ENCODE results near the gene ZNF485.
"Not testable (repeated sequence)": the region's sequence is repeated elsewhere in the genome, so short reads cannot be mapped to it uniquely, and the experiment has no call there.

The ZNF485 gene

DNA sequence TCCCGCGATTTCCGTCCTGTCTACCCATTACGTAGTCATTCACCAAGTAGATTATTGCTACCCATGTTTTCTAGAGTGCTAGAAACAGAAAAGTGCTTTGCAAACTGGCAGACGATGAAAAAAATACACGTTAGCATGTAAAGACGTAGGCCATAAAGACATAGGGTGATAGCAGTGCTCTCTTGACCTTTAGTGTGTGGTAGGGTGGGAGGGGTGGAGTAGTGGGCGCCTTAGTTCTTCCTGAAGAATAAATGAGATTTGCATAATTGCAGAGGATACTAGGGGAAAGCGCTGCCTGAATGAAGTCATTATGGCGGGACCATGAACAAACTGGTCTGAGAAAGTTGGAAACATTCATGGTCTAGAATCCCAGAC, 948 bp downstream of the ZNF485 start:
- DNase-seq = no peak

DNA sequence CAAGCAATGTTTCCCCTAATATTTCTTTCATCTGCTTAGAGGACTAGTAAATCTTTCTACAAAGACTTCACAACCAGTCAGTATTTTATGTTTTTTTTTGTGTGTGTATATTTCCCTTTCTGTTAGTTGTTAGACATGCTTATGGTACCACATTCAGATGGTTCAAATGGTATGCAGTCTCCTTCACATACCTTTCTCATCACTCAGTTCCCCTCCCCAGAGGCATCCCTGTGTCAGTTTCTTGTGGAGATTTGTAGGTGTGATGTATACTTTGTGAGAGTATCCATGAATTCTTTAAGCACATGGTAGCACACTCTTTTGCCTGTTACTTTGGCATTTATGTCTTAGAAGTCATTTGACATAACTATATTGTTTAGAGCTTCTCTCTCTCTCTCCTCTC, 4.4 kb downstream of the ZNF485 start:
- DNase-seq = no peak

DNA sequence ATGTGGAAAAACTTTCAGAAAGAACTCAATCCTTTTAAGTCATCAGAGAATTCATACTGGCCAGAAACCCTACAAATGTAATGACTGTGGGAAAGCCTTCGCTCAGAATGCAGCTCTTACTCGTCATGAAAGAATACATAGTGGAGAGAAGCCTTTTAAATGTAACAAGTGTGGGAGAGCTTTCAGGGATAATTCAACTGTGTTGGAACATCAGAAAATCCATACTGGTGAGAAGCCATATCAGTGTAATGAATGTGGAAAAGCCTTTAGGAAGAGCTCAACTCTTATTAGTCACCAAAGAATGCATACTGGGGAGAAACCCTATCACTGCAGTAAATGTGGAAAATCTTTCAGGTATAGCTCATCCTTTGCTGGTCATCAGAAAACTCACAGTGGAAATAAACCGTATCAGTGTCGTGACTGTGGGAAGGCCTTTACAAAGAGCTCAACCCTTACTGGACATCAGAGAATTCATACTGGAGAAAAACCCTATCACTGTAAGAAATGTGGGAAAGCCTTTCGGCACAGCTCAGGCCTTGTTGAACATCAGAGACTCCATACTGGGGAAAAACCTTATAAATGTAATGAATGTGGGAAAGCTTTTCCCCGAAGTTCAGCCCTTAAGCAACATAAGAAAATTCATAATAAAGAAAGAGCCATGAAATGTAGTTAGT, 10.6 kb downstream of the ZNF485 start:
- no peak for DNase-seq

DNA sequence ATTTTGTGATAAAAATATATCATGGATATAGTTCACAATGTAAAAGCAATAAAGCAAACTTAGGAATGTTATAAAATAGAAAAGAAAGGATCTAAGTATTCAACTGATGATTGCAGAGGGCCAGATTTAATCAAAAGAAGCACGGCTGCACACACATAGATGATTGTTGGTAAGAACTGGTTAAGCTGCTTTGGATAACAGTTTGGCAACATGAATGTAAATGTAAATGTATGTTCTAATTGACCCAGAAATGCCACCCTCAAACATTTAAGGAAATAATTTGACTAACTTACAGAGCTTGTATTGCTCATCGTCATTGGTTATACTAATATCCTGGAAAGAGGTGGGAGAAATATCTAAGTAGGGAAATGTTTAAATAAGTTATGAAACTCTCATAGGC, 13.1 kb downstream of the ZNF485 start:
- no peak for DNase-seq

DNA sequence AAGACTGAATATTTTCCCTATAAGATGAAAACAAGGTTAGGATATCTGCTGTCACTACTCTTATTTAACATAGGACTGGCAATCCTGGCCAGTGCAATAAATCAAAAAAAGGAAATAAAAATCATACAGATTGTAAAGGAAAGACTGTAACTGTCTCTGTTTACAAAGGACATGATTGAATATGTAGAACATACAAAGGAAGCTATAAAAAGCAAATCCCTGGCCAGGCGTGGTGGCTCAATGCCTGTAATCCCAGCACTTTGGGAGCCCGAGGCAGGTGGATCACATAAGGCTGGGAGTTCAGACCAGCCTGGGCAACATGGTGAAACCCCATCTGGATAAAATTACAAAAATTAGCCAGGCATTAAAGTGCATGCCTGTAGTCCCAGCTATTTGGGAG, 15.8 kb downstream of the ZNF485 start:
- DNase-seq = no peak

DNA sequence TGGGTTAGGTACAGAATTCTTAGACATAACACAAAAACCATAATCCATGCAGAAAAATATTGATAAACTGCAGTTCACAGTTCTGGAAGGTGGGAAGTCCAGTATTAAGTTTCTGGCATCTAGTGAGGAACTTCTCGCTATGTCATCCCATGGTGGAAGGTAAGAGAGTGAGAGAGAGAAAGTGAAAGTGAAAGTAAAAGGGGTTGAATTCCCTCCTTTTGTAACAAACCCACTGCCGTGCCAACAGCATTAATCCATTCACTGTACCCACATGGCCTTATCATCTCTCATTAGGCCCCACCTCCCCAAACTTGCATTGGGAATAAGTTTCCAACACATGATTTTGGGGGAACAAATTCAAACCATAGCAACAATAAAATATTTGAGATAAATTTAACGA, 17.1 kb downstream of the ZNF485 start:
- peak; percentile 16 for DNase-seq

DNA sequence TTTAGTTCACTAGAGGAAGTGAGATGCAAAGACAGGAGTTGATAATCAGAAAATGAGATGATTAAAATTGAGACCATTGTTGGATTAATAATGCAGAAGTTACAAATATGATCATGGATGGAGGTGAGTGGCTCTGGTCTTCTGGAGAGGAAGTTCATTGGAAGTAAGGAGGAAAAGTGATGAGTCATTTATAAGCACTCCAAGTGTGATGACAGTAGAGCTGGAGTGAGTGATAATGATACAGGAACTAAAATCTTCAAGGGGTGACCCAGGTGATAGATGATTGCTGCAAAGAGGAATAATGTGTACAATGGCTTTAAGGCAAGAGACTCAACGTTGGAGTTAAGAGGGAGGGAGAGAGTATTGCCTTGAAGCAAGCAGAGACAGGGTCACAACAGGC, 21.7 kb downstream of the ZNF485 start:
- no peak for DNase-seq

DNA sequence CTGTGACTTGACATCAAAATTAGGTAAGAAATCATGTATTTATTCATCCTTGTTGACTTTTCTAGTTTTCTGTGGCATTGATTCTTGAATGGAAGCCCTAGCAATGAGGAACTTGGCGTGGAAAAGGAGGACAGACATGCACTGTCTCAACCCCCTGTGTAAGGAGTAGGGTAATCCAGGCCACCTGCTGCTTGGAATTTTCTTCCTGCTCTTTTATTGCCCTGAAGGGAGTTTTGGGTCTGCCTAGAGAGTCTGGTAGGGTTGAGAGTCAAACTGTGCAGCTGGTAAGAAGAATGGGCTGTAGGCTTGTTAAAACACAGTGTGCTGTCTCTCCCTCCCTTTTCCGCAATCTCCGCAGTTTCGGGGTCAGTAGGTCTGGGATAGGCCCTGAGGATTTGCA, 22.7 kb downstream of the ZNF485 start:
- DNase-seq = no peak

DNA sequence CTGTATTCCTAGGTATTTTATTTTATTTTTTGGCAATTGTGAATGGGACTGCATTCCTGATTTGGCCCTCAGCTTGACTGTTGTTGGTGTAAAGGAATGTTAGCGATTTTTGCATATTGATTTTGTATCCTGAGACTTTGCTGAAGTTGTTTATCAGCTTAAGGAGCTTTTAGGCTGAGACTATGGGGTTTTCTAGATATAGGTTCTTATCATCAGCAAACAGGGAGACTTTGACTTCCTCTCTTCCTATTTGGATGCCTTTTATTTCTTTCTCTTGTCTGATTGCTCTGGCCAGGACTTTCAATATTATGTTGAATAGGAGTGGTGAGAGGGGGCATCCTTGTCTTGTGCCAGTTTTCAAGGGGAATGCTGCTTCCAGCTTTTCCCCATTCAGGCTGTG, 29.6 kb downstream of the ZNF485 start:
- DNase-seq = not testable (repeated sequence)

DNA sequence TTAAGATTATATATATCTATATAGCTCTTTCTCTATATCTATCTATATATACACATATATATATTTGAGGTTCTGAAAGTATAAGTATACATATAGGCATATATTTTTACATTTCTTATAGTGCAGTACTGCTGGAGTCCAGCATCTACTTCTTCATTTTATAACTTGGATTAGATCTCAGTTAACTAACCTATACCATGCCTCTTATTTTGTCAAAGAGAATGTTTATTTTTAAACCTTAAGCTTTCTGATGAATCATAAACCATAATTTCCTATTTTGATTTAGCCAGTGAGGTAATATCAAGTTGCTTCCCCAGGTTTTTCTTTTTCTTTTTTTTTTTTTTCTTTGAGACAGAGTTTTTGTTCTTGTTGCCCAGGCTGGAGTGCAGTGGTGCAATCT, 34.4 kb downstream of the ZNF485 start:
- DNase-seq = no peak

DNA sequence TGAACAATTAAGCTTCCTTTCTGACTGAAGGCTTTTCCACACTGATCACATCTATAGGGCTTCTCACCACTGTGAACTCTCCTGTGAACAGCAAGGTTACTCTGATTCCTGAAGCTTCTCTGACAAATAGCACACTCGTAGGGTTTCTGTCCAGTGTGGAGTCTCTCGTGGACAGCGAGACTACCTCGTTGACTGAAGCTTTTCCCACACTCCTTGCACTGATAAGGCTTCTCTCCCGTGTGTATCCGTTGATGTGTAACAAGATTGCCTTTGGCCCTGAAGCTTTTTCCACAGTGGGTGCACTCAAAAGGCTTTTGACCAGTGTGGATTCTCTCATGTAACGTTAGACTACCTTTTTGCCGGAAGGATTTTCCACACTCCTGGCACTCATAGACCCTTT, 38.0 kb downstream of the ZNF485 start:
- no peak for DNase-seq

DNA sequence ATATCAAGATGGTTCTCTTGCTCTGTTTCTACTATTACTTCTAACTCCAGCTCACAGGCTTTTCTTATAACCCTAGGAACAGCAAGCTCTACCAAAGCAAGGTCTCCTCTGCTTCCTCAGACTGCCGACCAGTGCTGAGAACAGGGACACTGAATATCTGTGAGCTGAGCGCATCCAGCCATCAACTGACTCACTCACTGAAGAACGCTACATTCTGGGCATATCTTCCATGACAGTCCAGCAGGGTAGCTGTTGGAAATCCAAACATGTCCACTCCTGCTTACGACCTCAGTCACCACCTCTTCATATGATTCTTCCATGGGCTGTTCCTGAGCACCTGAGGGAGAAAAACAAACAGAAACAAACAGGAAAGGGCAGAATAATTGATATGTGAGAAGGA, 39.6 kb downstream of the ZNF485 start:
- no peak for DNase-seq

DNA sequence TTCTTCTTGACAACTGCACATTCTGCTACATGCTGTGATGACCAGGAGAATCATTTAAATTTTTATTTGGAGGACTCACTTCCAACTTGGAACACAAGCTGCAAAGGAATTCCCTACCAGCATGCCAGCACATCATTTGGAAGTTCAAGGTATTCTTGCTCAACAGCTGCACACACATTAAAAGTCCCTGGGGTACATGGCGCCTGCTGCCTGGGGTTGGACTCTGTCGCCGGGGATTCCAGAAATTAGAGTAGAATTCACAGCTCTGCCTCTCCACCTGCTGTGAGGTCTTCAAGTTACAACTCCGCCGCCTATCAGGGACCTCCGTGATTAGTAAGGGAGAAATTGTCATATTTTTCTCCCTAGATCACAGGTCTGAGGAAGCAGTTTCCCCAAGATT, 41.3 kb downstream of the ZNF485 start:
- no peak for DNase-seq

DNA sequence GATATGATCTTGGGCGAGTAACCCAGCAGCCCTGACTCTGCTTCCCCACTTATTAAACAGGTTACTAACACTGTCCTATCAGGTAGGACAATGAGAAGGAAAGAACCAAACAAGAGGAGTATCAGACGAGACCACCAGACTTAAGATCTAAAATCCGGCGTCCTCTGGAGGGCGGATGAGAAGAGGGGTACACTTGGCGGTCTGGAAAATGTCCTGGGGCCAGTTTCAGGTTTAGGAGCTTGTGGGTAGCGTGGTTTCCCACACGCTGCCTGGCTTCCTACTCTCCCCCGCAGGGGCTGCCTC, 41.8 kb downstream of the ZNF485 start:
- DNase-seq = no peak

DNA sequence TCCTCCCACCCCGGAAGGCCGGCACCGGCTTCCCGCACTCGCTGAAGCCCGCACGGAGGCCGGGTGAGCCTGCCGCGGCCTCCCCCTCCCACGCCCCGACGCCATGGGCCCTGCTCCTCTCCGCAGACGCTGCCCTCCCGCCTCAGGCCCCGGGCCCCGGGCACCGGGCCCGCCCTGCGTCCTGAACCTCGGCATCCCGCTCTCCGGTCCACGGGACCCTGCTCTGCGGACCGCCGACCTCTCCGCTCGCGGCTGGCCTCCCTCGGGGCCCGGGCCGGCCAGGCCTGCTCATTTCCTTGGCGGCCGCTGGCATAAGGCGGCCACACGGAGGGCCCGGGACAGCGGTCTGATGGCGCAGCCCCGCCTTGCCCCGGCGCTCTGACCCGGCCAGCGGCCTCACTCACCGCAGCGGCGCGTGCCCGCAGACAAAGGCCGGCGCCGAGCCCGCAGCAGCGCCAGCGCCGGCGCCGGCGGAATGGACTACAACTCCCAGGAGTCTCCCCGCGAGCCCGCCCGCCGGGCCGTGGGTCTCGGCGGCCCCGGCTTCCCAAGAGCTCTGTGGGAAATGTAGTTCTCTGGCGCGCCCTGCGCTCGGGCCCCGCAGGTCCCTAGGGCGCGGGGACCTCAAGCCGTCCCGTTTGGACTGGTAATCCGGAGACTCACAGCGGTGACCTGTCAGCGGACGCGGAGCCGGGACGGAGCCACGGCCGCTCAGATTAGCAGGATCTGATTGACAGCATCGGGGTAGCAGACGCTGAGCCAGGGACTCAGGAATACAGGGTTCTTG, 42.4 kb downstream of the ZNF485 start, which contains the start of gene ZNF32:
Gene ZNF32, minus strand, starts transcription at position 484 of the 787 bp plus-strand sequence. CDS start 2,748 bp downstream, outside the sequence.
- peak; percentile 92 for DNase-seq

DNA sequence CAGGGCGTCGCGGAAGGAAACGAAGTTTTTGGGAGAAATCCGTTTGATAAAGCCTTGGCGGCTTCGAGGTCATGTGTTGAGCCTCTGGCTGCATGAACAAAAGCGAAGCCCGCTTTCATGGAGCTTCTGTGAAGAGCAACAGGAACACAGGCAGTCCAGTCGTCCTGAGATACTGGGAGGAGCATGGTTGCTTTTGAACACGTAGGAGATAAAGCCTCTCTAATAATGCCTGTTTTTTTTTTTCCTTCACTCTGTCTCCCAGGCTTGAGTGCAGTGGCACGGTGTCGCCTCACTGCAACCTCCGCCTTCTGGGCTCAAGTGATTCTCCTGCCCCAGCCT, 42.9 kb downstream of the ZNF485 start:
- no peak for DNase-seq

DNA sequence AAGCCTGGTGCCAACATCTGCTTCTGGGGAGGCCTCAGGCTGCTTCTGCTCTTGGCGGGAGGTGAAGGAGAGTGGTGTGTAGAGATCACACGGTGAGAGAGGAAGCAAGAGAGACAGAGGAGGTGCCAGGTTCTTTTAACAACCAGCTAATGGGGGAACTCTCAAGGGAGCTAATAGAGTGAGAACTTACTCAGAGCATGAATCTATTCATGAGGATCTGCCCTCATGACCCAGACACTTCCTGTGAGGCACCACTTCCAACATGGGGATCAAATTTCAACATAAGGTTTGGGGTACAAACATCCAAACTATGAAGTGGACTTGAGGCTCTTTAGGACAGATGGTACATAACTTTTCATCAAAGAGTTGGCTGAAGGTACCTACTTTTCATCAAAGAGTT, 47.5 kb downstream of the ZNF485 start:
- DNase-seq = no peak

DNA sequence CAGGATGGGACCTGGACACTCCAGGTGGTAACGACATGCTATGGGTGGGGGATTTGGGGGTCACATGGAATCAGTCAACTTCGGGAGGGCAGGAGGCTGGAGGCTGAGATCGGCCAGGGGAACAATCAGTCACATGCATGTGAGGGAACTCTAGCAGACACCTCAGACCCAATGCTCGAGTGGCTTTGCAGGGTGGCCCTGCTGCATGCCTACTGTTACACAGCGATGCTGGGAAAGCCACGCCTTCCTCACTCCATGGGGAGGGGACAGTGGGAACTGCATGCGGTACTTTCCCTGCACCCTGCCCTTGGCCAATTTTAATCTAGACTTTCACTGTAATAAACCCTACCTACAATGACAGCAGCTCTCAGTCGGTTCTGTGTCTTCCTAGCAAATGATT, 49.1 kb downstream of the ZNF485 start:
- DNase-seq = no peak

DNA sequence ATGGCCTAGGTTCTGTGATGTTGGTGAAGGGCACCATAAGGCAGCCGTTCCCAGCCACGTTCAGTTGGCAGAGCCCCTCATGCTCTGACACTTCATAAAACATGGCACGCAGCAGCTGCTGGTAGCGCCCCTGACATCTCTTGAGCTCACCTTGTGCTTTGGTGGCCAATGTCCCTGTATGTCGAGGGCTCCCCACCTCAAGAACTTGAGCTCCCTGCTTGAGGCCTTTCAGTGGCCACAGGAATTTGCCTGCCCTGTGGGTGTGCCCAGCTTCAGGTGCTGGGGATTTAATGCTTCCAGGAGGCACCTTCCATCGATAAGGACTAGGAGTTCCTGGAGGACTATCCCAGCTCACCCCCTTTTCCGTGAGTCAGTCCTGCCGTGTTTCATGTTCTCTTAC, 52.0 kb downstream of the ZNF485 start:
- DNase-seq = no peak

DNA sequence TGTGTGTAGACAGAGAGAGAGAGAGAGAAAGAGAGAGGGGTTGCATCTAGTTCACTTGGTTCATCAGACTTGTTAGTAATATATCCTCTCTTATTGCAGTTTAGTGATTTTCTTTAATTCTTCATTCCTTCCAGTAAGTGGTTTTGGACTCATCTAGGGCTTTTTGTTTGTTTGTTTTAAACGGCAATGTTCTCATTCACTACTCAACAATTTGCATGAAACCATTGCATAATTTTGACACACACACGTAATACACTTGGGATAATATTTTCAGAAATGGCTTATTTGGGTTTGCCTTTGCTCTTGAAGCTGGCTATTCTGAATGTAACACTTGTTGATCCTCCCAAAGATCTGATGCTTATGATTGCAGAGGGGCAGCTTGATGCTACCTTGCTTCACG, 58.8 kb downstream of the ZNF485 start:
- no peak for DNase-seq

DNA sequence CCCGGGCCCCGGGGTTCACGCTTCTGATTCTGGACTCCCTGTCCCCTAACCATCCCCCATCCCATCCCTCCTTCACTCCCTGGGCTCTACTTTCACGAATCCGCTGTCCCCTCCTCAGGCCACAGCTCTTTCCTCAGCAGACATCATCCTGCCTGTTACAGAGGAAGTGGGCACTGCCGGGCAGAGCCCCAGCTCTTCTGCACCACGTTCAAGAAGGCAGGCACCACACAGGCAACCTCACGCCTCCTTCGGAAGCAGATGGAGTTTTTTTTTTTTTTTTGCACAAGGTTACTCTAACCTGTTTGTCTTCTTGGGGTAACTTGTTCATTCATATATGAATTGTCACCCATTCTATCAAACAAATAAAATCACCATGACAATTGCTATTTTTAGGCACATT, 60.3 kb downstream of the ZNF485 start:
- no peak for DNase-seq

DNA sequence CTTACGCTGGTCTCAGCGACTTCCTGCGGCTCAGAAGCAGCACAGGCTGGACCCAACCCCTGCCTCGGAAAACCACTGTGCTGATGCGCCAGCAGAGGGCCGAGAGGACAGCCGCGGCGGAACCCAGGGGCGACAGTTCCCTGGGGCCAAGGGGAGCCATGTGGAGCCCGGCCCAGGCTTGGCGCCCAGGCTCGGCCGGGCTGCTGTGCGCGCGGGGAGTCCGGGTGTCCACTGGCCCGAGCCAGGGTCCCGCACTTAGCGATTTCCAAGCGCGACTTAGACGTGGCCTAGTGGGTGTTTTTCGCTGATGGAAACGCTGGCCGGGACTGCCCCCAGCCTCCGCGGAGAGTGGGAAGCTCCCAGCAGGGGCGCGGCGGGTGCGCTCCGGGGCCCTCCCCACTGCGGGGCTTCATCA, 61.1 kb downstream of the ZNF485 start:
- peak; percentile 11 for DNase-seq
